NCI-H1092 (cell line): ENCODE results near the gene OVCA2.
"Not testable (repeated sequence)": the region's sequence is repeated elsewhere in the genome, so short reads cannot be mapped to it uniquely, and the experiment has no call there.

ENCODE experiments used
- DNase-seq: peaks from one replicate; lab custom pipeline; 2025; lab: John Stamatoyannopoulos, UW

Gene OVCA2

DNA sequence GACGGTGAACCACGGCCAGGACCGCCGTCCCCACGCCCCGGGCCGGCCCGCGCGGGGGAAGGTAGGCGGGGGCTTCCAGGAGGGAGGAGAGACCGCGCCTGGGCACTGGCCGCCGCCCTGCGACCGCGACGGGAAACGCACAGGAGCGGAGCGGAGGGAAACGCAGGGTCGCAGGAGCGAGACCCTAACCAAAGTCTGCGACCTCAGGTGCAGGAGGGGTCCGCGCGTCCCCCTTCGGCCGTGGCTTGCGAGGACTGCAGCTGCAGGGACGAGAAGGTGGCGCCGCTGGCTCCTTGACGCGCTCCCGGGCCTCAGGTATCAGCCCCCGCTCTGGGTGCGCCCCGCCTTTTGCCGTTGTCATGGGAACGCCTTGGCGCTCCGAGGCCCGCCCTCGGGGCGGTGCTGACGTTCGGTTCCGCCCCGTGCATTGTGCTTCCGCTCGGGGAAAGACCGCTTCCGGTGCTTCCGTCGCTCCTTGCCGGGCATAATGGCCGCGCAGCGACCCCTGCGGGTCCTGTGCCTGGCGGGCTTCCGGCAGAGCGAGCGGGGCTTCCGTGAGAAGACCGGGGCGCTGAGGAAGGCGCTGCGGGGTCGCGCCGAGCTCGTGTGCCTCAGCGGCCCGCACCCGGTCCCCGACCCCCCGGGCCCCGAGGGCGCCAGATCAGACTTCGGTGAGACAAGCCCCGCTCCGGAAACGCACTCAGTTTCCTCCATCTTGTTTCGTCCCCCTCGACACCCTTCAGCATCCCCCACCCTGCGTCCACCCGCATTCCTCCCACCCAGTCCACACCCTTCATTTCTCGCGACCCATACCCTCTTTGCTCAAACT lies at the start of gene OVCA2:
TSS of gene OVCA2 (plus strand) at position 462 of the 829 bp plus-strand sequence. CDS start at position 488, 26 bp downstream.
- peak; percentile 90 for DNase-seq

DNA sequence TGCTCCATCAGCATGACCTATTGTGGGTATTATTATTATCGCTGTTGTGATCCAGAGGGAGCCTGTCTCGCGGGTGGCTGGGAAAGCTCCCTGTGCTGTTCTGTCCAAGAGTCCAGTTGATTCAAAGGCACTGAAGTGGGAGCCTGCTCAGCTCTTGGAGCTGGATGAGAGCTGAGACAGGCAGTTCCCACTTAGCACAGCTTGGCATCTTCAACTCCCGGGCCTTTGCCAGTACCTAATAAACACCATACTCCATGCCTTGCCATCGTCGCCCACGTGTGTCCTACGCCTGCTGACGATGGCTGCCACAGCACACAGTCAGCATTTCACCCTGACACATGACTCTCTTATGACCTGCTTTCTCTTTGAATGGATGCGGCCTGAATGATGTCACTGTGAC lies 49.3 kb upstream of the OVCA2 start:
- DNase-seq: no peak

DNA sequence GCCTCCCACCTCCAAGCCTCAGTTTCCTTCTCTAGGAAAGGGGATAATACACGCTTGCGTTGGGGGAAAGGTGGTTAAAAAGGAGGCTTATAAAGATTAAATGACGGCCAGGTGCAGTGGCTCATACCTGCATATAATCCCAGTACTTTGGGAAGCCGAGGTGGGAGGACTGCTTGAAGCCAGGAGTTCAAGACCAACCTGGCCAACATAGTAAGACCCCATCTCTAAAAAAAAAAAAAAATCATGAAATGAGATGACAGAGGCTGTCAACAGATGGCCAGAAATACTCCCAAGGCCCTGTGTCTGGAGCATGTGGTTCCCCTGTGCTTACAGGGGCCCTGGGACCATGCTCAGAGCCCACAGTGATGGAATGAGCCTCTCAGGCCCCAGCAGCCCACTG lies 47.1 kb upstream of the OVCA2 start:
- DNase-seq: no peak

DNA sequence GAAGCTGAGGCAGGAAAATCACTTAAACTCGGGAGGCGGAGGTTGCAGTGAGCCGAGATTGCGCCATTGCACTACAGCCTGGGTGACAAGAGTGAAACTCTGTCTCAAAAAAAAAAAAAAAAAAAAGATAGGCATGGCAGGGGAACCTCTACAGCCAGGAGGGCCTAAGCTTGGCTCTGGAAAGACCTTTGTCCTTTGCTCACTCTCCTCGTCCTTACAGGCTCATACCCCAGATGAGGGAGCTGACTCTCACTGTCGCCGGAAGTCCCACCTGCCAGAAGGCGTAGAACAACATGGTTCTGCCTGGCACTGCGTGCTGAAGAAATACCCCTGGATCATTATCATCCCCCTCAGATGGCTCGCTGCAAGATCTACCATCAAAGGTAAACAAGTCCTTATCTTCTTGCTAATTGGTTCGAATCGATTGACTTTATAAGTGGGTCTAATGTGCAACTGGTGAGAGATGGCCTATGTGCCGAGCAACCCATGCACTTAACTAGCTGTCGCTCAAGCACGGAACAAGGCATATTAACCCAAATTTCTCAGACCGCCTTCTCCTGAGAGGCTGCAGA lies 46.4 kb upstream of the OVCA2 start:
- no peak for DNase-seq

DNA sequence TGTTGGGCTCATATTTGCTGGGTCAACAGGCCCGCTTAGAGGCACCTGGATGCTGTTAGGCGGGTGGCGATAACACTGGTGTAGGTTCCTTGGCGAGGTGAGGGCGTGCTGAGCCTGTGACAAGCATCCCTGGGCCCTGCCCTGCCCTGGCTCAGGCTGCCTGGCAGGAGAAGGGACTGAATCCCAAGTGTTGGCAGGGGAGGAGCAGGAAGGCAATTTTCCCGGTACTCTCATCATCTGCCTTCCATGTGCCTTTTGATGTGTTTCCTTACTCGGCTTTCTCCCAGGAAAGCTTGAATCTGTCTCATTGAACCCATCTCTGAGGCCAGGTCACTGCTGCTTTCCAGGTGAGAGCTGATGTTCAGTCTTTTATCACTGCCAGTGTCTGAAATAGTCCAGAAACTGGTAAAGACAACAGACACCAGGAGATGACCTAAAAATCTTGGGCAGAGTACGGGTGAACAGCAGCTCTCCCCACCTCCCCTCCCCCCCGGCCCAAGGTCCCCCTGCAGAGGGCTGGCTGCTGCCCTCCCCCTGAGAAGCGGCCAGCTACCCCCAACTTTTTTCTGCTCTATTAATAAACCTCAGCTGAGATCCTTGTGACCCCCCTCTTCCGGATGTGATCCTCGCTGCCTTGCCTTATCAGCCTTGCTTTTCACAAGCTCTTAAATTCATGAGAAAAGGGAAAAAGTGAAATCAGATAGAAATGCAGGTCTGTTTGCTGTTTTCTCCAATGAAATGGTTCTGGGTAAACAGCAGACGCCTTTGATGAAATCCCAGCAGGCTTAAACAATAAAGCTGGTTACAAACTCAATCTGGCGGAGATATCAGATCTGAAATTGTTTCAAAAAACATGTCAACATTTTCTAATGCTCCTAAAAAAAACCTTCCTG lies 45.7 kb upstream of the OVCA2 start:
- DNase-seq: no peak

DNA sequence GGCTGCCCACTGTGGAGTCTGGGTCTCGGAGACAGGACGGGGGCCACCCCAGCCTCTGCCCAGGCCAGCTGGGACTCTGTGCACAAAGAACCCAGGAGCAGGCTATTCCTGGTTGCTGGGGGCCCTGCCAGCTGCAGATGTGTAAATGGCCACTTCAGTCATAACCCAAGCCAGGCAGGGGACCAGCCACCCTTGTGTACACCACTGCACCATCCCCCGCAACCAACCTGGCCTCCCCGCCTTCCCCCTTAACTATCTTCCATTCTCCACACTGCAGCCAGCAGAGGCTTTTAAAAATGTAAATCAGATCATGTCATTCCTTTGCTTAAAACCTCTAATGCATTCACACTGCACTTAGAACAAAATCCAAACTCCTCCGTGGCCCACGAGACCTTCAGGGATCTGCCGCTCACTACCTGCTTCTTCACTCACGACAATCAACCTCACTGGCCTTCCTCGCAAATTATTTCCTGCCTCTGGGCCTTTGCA lies 45.0 kb upstream of the OVCA2 start:
- DNase-seq: peak; percentile 33

DNA sequence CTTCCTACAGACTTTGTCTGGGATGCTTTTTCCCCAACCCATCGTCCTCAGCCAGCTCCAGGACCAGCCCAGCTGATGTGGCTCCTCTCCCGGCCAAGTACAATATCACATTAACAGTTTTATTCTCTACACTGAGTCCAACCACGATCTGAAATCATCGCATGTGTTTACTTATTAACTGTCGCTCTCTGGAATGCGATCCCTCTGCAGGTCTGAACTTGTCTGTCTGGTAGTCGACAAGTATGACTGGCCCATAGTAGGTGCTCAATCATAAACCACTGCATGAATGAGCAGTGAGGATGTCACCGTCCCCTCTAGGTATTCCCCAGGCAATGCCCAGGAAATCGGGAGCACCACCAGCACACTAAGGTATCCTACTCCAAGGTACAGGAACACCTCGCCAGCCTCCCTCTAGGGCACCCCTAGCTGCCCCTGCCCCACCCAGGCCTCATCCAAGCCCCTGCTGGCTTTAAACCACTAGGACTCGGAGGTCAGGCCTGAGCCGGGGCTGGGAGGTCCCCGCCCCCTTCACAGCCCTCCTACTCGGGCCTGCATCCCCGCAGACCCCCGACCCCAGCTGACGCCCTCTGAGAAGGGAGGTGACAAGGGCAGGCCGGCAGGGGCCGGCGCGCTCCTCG lies 44.4 kb upstream of the OVCA2 start:
- DNase-seq: no peak

DNA sequence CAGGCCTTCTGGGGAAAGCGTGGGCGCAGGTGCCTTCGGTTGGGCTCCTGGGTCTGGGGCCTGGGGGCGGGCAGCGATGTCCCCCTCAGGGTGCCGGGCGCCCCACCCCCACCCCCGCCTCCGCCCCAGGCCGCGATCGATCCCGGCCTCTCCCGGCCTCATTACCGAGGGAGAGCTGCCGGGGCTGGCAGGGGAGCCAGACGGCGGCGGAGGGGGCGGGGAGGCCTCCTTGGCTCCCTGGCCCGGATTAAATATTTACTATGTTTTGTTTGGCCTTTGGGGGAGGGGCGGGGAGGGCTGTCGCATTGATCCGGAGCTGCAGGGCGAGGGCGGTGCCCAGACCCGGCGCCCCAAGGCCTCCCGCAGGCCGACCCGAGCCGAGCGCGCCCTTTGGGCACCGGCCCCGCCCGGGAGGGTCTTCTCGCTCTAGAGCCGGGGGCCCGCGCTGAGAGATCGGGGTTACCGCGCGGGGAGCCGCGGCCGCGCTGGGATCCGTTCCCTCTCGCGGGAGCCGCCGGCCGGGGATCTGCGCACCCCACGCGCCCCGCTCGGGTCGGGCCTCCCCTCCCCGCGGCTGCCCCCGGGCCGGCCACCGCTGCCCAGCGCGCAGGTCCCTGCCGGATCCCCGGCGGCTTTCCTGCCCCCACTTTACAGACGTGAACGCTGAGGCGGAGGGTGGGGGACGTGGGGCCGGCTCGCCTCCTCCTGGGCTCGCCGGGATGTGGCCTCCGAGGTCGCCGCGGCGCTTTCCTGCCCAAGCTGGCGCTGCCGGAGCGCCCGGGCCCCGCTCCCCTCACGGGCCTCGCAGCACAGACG lies 43.7 kb upstream of the OVCA2 start:
- DNase-seq: peak; percentile 52

DNA sequence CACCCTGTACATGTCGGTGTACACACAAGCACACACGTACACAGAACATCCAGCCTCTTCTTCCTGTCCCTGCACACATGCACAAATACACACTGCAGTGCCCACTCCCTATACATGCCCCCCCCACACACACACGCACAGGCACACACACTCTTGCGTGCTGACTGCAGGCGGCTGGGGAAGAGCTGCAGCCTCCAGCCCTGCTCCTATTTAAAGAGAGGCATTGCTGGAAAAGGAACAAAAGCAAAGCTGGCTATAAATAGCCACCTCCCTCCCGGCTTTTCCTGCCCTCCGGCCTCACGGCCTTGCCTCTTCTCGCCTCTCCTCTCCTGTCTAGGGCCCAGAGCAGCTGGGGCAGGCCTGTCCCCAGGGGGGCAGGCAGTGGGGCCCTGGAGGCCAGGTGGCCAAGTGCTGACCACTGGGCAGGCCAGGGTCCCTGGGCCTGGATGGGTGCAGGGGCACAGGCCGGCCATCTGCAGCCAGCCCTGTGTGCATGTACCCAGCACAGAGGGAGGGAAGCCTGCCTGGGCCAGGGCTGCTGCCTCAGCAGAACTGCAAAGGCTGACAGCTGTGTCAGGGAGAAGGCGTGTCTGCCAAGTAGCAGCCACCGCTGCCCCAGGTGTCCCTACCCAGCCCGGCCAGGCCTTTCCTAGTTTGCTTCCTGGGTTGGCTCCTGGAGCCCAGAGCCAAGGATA lies 42.1 kb upstream of the OVCA2 start:
- no peak for DNase-seq

DNA sequence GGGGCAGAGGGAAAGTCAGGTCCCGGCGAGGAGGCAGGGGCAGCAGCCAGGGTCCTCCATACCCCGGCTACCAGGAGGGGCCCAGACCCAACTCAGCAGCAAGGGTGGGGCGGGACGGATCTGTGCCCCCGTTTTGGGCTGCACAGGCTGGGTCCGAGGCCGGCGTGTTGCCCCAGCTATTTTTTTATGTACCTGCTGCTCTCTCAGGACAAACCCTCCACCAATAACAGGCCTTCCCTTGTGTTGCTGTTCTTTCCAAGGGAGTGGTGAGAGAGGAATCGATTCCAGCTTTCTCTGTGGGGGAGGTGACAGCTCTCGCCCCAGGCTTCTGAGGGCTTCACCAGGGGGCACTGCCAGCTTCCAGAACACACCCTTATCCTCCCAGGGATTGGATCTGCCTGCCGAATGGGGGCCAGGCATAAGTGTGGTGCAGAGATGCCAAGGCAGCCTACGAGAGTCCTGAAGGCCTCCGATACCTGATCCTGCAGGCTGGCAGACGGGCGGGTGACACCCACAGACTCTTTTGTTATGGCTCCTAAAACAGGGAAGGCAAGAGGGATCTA lies 39.0 kb upstream of the OVCA2 start:
- no peak for DNase-seq

DNA sequence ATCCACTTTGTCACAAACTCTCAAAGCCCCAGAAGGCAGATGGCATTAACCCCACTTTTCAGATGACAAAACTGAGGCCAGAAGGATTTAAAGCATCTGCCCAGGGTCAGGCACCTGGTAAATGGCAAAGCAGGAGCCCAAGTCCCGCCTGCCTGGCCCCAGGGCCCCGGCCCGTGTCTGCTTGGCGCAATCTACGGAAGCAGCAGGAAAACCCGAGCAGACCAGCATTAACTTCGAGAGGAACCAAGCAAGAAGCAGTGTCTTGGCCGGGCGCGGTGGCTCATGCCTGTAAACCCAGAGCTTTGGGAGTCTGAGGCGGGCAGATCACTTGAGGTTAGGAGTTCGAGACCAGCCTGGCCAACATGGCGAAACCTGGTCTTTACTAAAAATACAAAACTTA lies 38.3 kb upstream of the OVCA2 start:
- DNase-seq: no peak

DNA sequence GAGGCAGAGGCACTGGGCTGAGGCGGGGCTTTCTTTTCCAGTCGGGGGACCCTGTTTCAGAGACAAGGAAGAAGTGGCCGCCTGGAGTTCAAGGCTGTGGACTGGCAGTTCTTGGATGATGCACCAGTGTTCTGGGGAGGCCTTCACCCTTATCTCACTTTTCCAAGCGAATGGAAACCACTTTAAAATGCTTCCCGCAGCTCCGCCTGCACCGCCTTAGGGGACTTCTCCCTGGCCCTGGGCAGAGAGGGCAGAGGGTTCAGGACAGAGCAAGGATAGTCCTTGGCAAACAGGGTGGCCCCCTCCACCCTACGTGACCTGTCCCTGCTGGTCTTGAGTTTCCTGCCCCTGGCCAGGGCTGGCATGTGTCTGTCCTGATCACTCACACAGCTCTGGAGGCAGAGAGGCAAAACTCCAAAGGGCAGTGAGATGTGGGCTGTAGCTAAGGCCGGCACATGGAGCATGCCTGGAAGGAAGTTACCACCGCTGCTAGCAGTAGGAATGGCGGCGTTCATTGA lies 37.3 kb upstream of the OVCA2 start:
- no peak for DNase-seq

DNA sequence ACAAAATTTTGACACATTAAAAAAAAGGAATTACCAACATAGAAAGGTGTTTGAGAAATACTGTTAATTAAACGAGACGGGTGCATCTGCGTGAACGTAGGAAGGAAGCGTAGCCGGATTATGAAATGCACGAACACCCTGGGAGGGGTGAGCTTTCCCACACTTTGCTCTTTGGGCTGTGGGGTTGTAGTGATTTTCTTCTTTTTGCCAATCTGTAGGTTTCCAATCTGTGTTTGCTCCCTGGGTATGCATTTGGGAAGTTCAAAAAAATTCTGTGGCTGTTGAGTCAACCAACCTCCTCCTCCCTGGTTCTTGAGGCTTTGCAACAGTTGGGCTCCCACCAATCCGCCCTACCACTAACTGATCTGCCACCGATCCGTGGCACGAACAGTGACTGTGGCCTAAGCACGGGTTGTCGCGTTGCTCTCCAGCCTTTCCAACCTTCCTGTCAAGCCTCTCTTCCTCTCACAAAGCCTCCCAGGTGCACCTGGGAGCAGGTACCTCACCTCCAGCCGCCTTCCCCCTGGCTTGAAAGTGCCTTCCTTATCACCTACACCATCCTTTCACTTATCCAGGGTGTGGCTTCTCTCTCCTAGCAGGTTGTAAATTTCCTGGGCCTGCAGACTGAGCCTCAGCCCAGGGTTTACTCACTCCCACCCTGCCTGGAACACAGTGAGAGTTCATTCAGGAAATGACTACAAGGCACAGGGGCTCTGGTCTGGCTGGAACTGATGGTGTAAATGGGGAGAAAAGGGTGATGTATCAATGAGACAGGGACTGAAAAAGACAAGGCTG lies 33.3 kb upstream of the OVCA2 start:
- no peak for DNase-seq

DNA sequence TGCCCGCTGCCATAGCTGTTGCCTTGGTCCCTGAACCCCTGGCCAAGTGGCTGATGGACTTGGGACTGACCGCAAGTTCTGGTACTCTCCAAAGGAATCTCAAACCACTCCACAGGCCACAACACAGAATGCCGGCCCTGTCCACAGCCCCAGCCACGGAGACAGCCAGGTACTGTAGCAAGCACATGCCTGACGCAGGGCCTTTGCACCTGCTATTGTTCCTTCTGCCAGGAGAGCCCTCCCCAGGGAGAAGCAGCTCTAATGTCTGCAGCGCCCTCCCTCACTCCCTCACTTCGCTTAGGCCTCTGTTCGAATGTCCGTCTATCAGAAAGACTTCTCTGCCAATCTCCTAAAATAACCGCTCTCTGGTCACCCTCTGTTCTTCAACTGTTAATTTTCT lies 32.1 kb upstream of the OVCA2 start:
- DNase-seq: no peak

DNA sequence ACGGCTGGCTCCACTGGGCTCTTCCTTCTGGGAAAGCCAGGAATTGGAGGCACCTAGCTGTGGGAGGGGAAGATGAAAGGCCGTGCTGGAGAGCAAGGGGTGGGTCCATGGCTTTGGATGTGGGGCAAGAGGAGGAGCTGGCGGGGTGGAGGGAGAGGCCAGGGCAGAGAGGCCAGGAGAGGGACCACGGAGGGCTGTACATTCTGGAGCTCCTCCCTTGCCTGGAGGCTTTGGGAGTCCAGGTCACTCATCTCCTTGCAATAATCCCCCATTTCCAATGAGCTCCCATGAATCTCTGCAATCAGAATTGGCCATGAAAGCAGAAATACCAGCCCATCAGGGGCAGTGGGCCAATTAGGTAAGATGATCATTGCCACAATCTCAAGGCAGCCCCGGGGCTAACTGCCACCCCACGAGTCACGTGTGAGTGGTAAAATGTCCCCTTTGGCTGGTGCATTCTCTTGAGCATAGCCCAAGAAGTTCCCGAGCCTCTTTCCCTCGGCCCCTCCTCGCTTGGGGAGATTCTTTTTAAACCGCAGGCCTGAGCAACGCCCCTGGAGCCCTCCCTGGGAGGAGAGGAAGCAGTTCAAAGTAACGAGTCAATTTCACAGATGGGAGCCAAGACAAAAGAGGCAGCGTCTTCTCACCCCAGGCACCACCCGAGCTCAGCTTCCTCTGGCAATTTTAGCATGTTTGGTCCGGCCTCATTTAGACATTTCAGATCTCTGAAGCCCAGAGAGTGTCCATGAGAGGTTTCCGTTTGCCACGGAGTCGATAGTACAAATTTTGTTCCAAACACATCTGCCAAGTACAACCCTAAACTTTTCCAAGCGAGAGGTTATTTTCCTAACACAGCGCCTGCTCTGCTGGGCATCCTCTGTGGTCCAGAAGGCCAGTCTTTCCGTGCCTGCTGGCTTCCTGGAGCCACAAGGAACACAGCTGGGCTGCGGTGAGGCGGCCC lies 30.1 kb upstream of the OVCA2 start:
- DNase-seq: no peak

DNA sequence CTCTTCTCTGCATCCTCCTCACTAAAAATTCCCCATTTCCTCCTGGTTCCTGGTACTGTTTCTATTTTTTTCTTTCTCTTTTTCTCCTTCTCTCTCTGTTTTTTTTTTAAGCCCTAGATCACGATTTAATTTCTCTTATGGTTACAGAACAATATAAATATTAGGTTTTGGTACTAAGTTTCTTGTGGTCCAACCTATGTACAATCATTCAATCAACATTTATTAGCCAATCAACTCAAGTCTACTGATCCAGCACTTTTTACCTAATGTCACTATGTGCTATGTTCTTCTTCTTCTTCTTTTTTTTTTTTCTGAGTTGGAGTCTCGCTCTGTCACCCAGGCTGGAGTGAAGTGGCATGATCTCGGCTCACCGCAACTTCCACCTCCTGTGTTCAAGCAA lies 29.3 kb upstream of the OVCA2 start:
- DNase-seq: no peak

DNA sequence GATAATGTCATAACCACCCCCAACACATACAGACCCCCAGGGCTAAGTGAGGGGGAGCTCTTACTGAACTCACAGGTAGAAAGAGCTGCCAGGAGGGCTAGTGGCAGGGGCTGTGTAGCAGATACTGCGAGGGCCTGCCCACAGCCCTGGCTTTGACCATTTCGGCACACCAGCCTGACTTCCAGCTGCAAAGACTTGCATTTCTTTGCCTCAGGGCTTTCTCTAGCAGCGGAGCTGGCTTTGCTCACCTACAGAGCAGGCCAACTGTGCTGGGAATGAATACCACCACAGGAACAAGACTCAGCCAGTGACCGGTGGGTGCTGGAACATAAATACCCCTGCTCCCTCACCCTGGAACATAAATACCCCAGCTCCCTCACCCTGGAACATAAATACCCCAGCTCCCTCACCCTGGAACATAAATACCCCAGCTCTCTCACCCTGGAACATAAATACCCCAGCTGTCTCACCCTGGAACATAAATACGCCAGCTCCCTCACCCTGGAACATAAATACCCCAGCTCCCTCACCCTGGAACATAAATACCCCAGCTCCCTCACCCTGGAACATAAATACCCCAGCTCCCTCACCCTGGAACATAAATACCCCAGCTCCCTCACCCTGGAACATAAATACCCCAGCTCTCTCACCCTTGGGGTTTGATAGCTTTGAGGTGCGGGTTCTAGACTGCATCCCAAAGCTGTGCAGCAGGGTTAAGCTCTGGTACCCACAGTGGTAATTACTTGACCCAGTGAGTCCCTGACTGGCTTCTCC lies 28.4 kb upstream of the OVCA2 start:
- not testable (repeated sequence) for DNase-seq
